WTC11 (cell line): Measurements from ENCODE around the gene WFS1. TPM values are rescaled to one million over a fixed set of nuclear protein-coding genes. Genes with fewer than 3 reads are reported as not detected.

Source experiments
- ATAC-seq: fragments of 200-7000 bp; cut with Tn5 transposase; 2 replicates; pipeline ENCODE4 v1.10.0; 2021; ENCODE audit warnings: mild to moderate bottlenecking, moderate library complexity
- CTCF ChIA-PET: fragments of 300-600 bp; sonication (Branson Sonifier 250); formaldehyde crosslinking; loops from one replicate; lab custom pipeline; 2021; ENCODE audit warnings: antibody characterized with exemption; lab: Charles Lee
- POLR2A ChIA-PET: fragments of 350-600 bp; sonication (Branson Sonifier 250); formaldehyde crosslinking; loops from one replicate; lab custom pipeline; 2021; ENCODE audit warnings: antibody characterized with exemption; lab: Charles Lee
- DNase-seq: peaks from one replicate; pipeline ENCODE4 v3.0.0; 2021; ENCODE audit warnings: low spot score
- H3K27ac Mint-ChIP-seq: 2 replicates; pipeline ENCODE4 v1.8.0; 2021; ENCODE audit warnings: mixed read lengths
- H3K27me3 Mint-ChIP-seq: 2 replicates; pipeline ENCODE4 v1.8.0; 2021; ENCODE audit warnings: low read depth, mild to moderate bottlenecking, moderate library complexity, mixed read lengths
- H3K36me3 Mint-ChIP-seq: 2 replicates; pipeline ENCODE4 v1.8.0; 2021; ENCODE audit warnings: mixed read lengths
- H3K4me1 Mint-ChIP-seq: 2 replicates; pipeline ENCODE4 v1.8.0; 2022; ENCODE audit warnings: mixed read lengths
- H3K4me3 Mint-ChIP-seq: 2 replicates; pipeline ENCODE4 v1.8.0; 2021; ENCODE audit warnings: mild to moderate bottlenecking, moderate library complexity, mixed read lengths
- H3K9me3 Mint-ChIP-seq: 2 replicates; pipeline ENCODE4 v1.8.0; 2021; ENCODE audit warnings: mixed read lengths
- AR ChIP-seq: fragments of 250-450 bp; sonication (Bioruptor Pico); IDR thresholded peaks from 2 replicates; pipeline ENCODE4 v1.9.0; 2021; ENCODE audit warnings: mild to moderate bottlenecking
- ATF1 ChIP-seq: sonication (generic); formaldehyde crosslinking; IDR thresholded peaks from 2 replicates; pipeline ENCODE4 v1.8.1; 2023; ENCODE audit warnings: mild to moderate bottlenecking, moderate library complexity, missing genetic modification reagents
- CDX4 ChIP-seq: fragments of 250-450 bp; sonication (Bioruptor Pico); IDR thresholded peaks from 2 replicates; pipeline ENCODE4 v1.9.0; 2021; ENCODE audit warnings: moderate library complexity, mild to moderate bottlenecking, inconsistent platforms, borderline replicate concordance
- FOXJ3 ChIP-seq: sonication (generic); formaldehyde crosslinking; IDR thresholded peaks from 2 replicates; pipeline ENCODE4 v1.9.0; 2021; ENCODE audit warnings: missing genetic modification reagents, mild to moderate bottlenecking, borderline replicate concordance
- FOXP1 ChIP-seq: sonication (generic); formaldehyde crosslinking; IDR thresholded peaks from 2 replicates; pipeline ENCODE4 v1.8.0; 2022; ENCODE audit warnings: missing genetic modification reagents, mild to moderate bottlenecking, moderate library complexity, borderline replicate concordance
- FOXP4 ChIP-seq: sonication (generic); formaldehyde crosslinking; IDR thresholded peaks from 2 replicates; pipeline ENCODE4 v1.8.0; 2022; ENCODE audit warnings: mild to moderate bottlenecking, missing genetic modification reagents
- JUN ChIP-seq: sonication (generic); formaldehyde crosslinking; IDR thresholded peaks from 2 replicates; pipeline ENCODE4 v1.8.0; 2023; ENCODE audit warnings: mild to moderate bottlenecking, missing genetic modification reagents
- RELA ChIP-seq: sonication (generic); formaldehyde crosslinking; IDR thresholded peaks from 2 replicates; pipeline ENCODE4 v1.8.1; 2022; ENCODE audit warnings: missing genetic modification reagents, mild to moderate bottlenecking, borderline replicate concordance
- RORB ChIP-seq: fragments of 250-450 bp; sonication (Bioruptor Pico); IDR thresholded peaks from 2 replicates; pipeline ENCODE4 v1.9.0; 2021; ENCODE audit warnings: mild to moderate bottlenecking
- SMAD3 ChIP-seq: sonication (generic); formaldehyde crosslinking; IDR thresholded peaks from 2 replicates; pipeline ENCODE4 v1.8.0; 2022; ENCODE audit warnings: missing genetic modification reagents, mild to moderate bottlenecking, borderline replicate concordance
- SOX15 ChIP-seq: fragments of 250-450 bp; sonication (Bioruptor Pico); IDR thresholded peaks from 2 replicates; pipeline ENCODE4 v1.9.0; 2021; ENCODE audit warnings: mild to moderate bottlenecking
- TEAD4 ChIP-seq: sonication (generic); formaldehyde crosslinking; IDR thresholded peaks from 2 replicates; pipeline ENCODE4 v1.8.0; 2022; ENCODE audit warnings: mild to moderate bottlenecking, missing genetic modification reagents
- ZBTB43 ChIP-seq: sonication (generic); formaldehyde crosslinking; IDR thresholded peaks from 2 replicates; pipeline ENCODE4 v1.8.1; 2023; ENCODE audit warnings: mild to moderate bottlenecking, missing genetic modification reagents
- ZNF263 ChIP-seq: sonication (generic); formaldehyde crosslinking; IDR thresholded peaks from 2 replicates; pipeline ENCODE4 v1.8.1; 2022; ENCODE audit warnings: low read depth, mild to moderate bottlenecking, moderate library complexity, missing genetic modification reagents
- ZNF416 ChIP-seq: fragments of 250-450 bp; sonication (Bioruptor Pico); IDR thresholded peaks from 2 replicates; pipeline ENCODE4 v1.9.0; 2021; ENCODE audit warnings: mild to moderate bottlenecking, inconsistent platforms
- ZNF512 ChIP-seq: sonication (generic); formaldehyde crosslinking; IDR thresholded peaks from 2 replicates; pipeline ENCODE4 v1.8.1; 2022; ENCODE audit warnings: missing genetic modification reagents, borderline replicate concordance
- ZNF532 ChIP-seq: fragments of 250-450 bp; sonication (Bioruptor Pico); IDR thresholded peaks from 2 replicates; pipeline ENCODE4 v1.9.0; 2021; ENCODE audit warnings: mild to moderate bottlenecking, borderline replicate concordance
- ZSCAN18 ChIP-seq: fragments of 250-450 bp; sonication (Bioruptor Pico); IDR thresholded peaks from 2 replicates; pipeline ENCODE4 v2.1.2; 2022; ENCODE audit warnings: mild to moderate bottlenecking, moderate library complexity
- total RNA-seq: library from RNA; stranded (reverse); gene quantifications from 3 replicates; pipeline ENCODE4 v1.2.3, GENCODE V29; 2021

The WFS1 gene
- total RNA-seq, 1 experiment from 2014 or later: 34.7 TPM

GRCh38 chr4:6227412-6228157, 42.1 kb upstream of the WFS1 start (continued):
- TF ChIP-seq ZNF532 (CRISPR knock-in tag) (no peak), ZBTB43 (CRISPR knock-in tag) (no peak), SOX15 (no peak), ZNF416 (CRISPR knock-in tag) (no peak), CDX4 (CRISPR knock-in tag) (no peak)

GRCh38 chr4:6228158-6229067, 41.2 kb upstream of the WFS1 start:
- Mint-ChIP-seq H3K9me3 (no peaks in the 10 kb centered on the region), H3K36me3 (no peaks in the 10 kb centered on the region), H3K4me1 (no peaks in the 10 kb centered on the region; the same call in 1 of the 2 replicates), H3K27me3 (no peaks in the 10 kb centered on the region), H3K4me3 (no peak overlapping the region), H3K27ac (no peak overlapping the region)
- no peak for DNase-seq
- POLR2A ChIA-PET: no interaction called here
- CTCF ChIA-PET: interaction anchor here (1.3 to 2.4 kb wide), 2 partner anchors 99 to 103 kb away, joined by 3 to 8 read pairs; no protein-coding TSS in a partner anchor
- no peak for TF ChIP-seq AR (CRISPR knock-in tag)
- TF ChIP-seq FOXP4 (CRISPR knock-in tag): no peak
- TF ChIP-seq SMAD3 (CRISPR knock-in tag): no peak
- TF ChIP-seq ATF1: no peak
- no peak for TF ChIP-seq ZNF263 (CRISPR knock-in tag)
- no peak for TF ChIP-seq RORB (CRISPR knock-in tag)
- no peak for TF ChIP-seq TEAD4 (CRISPR knock-in tag)
- no peak for TF ChIP-seq ZNF512 (CRISPR knock-in tag)
- no peak for TF ChIP-seq JUN (CRISPR knock-in tag)
- no peak for TF ChIP-seq RELA
- no peak for TF ChIP-seq FOXP1 (CRISPR knock-in tag)
- no peak for TF ChIP-seq ZSCAN18 (CRISPR knock-in tag)
- no peak for TF ChIP-seq FOXJ3
- no peak for ATAC-seq
